CD4-positive, alpha-beta T cell treated with Interleukin-10 for 1 hour (primary cell): ENCODE measurements around the gene METTL13.

Experiments
- DNase-seq: peaks from one replicate; pipeline ENCODE4 v3.0.0-alpha.2; 2020

Gene METTL13

GRCh38 chr1:171805395-171806115 lies 24.1 kb downstream of the METTL13 start:
- peak; percentile 17 for DNase-seq

- DNase-seq = no peak
Measured at GRCh38 chr1:171807556-171807955, 26.1 kb downstream of the METTL13 start.

GRCh38 chr1:171809834-171810233 lies 28.4 kb downstream of the METTL13 start:
- DNase-seq = no peak

GRCh38 chr1:171811672-171812071 lies 30.2 kb downstream of the METTL13 start:
- DNase-seq = no peak

- no peak for DNase-seq
Measured at GRCh38 chr1:171814692-171815091, 33.2 kb downstream of the METTL13 start.

GRCh38 chr1:171816300-171816901 lies 34.9 kb downstream of the METTL13 start:
- DNase-seq = no peak

- no peak for DNase-seq
Measured at GRCh38 chr1:171817511-171818265, 36.2 kb downstream of the METTL13 start.

- no peak for DNase-seq
Measured at GRCh38 chr1:171819946-171820345, 38.5 kb downstream of the METTL13 start.

- no peak for DNase-seq
Measured at GRCh38 chr1:171826973-171827372, 45.5 kb downstream of the METTL13 start.

- DNase-seq = no peak
Measured at GRCh38 chr1:171828794-171829193, 47.3 kb downstream of the METTL13 start.

- no peak for DNase-seq
Measured at GRCh38 chr1:171833091-171833825, 51.8 kb downstream of the METTL13 start.

GRCh38 chr1:171834821-171835220 lies 53.4 kb downstream of the METTL13 start:
- DNase-seq = no peak

- no peak for DNase-seq
Measured at GRCh38 chr1:171835891-171836290, 54.4 kb downstream of the METTL13 start.

- peak; percentile 86 for DNase-seq
Measured at GRCh38 chr1:171841050-171841910, 59.8 kb downstream of the METTL13 start, which contains the start of gene DNM3. DNM3 (plus strand) TSS chr1:171841498; CDS start chr1:171841657, 159 bp downstream.

GRCh38 chr1:171841931-171842761 lies 60.7 kb downstream of the METTL13 start:
- peak; percentile 14 for DNase-seq

- DNase-seq = no peak
Measured at GRCh38 chr1:171844381-171844780, 62.9 kb downstream of the METTL13 start.

- no peak for DNase-seq
Measured at GRCh38 chr1:171845998-171846397, 64.5 kb downstream of the METTL13 start.
